Body of pancreas (tissue), 4 donors: ENCODE measurements around the gene C1QTNF8.

Source experiments
- CTCF ChIP-seq, 7 experiments: fragments of 450-650 bp in 4 of 7; fragments of 200-600 bp in 3 of 7; sonication (generic) in 3 of 7; IDR thresholded peaks; one replicate each; pipeline ENCODE4 v1.5.1; 2016 to 2019; ENCODE audit warnings: antibody characterized with exemption in 7 of 7
- POLR2A ChIP-seq, 3 donors: fragments of 450-650 bp; IDR thresholded peaks; one replicate each; pipeline ENCODE4 v1.6.1; 2016; ENCODE audit warnings: antibody characterized with exemption in 3 of 3, mild to moderate bottlenecking in 2 of 3

GRCh38 chr16:1053700-1054368 lies 42.2 kb downstream of the C1QTNF8 start:
- TF ChIP-seq CTCF (IDR thresholded peaks at IDR 0.05) = no peak
- TF ChIP-seq POLR2A (IDR thresholded peaks at IDR 0.05) = no peak
